Embryonic facial prominence (tissue), 1 donor: ENCODE results near the gene STK39.
"Not testable (repeated sequence)": the region's sequence is repeated elsewhere in the genome, so short reads cannot be mapped to it uniquely, and the experiment has no call there.

Experiments used
- DNase-seq: peaks from one replicate; pipeline ENCODE4 v3.0.0-alpha.2; 2016; ENCODE audit errors: extremely low spot score

The STK39 gene

DNA sequence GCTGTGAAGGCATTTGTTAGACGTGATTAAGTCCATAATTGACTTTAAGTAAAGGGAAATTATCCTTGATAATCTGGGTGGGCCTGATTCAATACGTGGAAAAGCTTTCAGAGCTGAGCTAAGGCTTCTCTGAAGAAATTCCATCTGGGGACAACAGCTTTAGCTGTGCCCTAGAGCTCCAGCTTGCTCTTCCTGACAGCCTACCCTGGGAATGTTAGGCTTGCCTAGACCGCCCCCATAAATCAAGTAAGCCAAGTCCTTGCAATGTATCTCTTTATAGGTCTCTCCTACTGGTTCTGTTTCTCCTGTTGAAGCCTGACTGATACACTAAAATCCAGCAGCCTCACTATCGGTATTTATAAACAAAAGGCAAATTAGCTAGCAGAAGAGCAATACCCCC is 160.0 kb downstream of the STK39 start:
- DNase-seq = no peak

DNA sequence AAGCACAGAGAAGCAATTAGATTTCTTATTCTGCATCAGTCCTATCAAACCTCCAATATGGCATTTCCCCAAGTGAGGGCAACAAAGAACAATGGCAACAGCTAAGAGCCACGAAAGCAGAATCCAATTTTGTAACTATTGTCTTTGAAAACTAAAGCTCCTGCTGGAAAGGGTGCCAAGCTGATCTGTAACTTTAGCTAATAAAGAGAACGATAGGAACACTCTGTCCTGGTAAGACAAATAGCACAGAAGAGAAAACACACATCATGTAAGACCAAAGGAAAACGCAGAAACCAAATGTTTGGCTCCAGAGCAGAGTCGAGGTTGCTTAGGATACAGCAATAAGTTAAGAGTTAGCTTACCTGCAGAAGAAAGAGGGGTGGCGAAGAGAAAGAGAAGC is 160.5 kb downstream of the STK39 start:
- no peak for DNase-seq

DNA sequence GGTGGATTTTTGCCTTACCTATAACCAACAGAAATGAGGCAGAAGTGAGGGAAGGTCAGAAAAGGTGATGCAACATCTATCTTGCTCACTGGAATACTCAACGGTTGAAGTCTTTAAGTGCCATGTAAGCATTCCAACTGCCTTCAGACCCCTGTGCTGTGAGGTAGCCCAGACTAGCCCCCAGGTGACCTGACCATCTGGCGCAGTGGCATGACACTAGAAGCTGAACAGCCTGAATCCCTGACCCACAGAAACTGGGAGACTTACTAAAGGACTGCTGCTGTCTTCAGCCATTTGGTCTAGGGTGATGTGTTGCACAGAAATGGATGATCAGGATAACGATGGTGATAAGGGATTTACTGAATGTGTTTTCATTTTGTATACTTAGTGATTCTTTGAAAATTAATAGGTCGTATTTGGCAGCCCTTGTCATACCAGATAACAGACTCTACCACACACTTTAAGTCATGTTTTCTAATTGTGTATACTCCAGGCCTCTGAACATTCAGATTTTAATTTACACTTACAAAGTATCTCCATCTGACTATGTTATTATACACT is 161.5 kb downstream of the STK39 start:
- no peak for DNase-seq

DNA sequence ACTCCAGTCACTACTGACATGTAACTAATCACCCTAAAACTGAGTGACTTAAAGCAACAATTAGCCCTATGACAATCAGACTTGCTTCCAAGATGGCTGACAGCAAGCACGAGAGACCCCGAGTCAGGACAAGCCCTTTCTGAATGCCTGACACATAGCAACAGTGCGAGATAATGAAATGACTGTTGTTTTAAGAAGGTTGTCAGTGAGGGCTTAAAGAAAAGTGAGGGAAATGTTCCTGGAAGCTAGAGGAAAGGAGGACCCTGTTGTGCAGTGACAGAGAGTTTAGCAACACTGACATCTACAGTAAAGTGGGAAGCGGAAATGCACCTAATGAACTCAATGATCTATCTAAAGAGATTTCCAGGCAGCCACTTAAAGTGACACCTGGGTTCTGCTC is 163.1 kb downstream of the STK39 start:
- no peak for DNase-seq

DNA sequence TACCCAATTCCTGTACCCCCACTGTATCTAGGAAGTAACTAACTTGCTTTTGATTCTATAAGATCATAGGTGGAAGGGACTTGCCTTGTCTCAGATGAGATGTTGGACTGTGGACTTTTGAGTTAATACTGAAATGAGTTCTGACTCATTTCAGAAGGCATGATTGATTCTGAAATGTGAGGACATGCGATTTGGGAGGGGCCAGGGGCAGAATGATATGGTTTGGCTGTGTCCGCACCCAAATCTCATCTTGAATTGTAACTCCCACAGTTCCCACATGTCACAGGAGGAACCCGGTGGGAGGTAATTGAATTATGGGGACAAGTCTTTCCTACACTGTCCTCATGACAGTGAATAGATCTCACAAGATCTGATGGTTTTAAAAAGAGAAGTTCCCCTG is 165.9 kb downstream of the STK39 start:
- not testable (repeated sequence) for DNase-seq

DNA sequence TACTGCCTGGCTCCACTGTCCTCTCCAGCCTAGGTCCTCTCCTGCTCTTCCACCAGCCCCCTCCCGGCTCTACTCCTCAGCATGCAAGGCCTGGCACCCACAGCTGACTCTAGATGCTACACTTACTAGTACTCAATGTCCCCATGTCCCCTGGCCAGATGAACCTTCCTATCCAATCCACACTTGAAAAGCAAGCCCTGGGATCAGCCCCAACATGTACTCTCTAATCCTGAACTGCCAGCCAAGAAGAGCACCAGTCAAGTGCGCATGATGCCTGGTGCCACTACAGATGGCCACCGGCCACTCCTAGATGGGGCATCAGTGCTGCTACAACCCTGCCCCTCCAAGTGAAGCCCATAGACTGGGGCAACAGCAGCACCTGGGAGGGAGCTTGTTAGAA is 168.2 kb downstream of the STK39 start:
- DNase-seq = no peak

DNA sequence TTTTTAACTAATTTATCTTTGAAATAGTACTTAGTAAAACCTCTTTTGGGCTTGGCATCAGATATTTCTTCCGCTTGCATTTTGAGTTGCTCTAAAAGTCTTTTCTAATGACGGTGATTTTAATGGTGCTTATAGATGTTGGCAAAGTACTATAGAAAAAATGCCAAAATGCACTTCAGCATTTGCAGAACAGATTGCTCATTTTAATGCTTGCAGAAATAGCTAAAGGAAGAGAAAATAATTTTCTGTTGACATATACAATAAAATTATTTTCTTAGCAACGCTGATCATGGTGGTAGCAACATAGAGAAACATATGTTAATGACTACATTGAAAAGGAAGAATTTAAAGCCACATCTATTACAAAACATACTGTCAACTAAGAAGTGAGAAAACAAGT is 170.7 kb downstream of the STK39 start:
- no peak for DNase-seq

DNA sequence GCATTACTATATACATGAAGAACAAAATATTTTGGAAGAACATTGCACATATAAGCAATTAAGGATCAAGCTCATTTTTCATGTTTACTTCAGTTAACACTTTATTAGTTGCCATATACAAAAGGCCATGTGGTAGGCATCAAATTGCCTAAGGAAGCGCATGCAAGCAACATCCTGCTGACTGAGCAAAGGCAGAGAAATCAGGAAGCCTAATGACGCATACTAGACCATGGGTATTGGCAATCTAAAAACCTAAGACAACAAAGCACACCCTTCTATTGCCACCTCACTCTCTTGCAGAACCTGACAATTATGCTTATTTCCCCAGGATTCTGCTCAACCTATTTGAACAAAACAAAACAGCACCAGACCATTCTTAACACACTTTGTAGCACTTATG is 171.9 kb downstream of the STK39 start:
- no peak for DNase-seq

DNA sequence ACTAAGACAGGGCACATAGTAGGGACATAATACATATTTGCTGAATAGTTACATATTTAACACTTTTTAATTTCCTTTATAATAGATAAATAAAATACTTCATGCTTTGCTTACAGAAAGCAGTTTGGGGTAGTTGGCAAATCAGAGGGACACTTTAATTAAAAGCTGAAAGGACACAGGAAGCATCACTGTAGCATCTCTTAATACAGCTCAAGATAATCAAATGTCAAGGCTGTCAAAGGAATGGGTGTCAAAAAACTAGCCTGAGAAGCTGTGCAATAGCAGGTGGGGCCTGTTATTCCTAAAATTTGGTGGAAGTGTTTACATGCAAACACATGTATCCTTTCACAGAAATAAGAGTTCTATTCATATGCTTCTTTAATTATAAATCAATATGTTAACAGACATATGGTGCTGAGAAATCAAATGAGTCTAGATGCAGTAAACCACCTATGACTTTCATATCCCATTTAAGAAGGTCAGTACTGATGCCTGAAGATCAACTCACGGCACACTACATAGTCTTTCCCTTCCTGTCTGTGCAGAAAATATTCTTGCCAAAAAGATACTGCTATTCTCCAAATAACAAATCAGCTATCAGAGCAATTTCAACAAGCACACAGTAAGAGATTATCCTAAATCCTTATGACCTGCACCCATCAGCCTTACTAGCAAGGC is 174.6 kb downstream of the STK39 start:
- DNase-seq = no peak

DNA sequence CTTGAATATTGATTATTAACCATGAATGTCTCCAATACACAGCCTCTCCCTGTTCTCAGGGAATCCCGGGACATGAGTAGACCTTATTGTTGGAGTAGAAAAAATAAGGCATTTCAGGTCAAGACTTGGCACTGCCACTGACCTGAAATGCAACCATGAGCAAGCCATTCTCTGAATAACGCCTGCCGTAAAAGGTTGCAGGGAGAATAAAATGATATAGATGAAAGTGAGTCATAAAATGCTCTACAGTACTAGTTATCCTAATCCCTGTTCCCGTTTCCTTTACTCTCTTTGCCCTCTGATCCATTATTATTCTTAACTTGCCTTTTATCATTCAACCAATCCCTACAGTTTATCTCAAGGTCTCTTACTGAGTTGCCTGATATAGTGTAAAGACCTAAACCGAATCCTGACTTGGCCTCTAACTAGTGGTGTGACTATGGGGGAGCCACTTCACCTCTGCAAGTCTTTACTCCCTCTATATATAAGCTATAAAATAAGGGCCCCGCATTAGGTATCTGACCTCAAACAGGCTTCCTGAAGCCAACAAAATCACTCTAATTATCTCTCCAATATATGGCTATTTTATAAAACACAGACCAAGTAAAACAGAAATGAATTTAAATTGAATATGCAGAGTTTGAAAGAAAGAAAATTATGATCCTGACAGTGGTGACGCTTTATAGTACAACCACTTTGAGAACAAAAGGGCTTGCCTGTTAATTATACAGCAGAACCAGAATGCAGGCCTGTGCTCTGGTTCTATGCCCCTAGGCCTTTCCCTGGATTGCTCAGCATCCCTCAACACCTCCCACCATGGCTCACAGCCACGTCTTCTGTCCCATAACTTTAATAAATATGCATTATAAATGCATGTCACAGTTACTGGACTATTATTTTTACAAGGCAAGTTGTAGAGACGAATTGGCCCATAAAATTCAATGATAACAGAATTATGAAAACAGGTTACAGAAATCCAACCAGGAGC is 183.1 kb downstream of the STK39 start:
- DNase-seq = no peak

DNA sequence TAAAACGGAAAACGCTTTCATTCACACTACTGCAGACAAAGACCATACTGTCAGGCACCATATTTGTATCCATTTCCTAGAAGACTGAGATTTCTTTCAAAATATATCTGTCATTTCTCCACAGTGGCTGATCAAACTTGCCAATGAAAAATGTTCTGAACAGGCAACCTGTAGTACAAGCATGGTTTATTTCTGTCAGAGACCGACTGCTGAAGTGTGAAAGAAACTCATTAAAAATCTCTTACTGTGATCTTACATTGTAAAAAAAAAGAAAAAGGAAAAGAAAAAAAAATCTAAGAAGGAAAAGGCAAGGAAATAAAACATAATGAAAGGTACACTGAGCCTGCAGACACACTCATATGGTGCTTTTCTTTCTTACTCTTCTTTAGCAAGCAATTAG is 184.5 kb downstream of the STK39 start:
- no peak for DNase-seq

DNA sequence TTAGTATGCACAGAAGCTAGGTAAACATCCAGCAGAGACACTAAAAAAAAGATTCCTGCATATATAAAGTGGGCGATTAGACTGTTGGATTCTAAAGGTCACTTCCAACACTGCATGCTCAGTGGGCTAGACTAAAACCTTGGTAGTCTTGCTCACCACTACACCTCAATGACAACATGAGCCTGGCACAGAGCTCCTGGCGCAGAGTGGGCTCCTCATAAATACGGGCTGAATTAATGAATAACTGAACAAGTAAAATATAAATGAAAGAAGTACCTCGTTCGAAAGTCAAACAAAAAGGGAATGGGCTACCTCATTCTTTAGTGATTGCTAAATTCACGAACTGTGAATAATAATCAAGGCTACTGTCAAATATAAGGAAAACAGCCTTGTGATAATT is 185.3 kb downstream of the STK39 start:
- DNase-seq = no peak

DNA sequence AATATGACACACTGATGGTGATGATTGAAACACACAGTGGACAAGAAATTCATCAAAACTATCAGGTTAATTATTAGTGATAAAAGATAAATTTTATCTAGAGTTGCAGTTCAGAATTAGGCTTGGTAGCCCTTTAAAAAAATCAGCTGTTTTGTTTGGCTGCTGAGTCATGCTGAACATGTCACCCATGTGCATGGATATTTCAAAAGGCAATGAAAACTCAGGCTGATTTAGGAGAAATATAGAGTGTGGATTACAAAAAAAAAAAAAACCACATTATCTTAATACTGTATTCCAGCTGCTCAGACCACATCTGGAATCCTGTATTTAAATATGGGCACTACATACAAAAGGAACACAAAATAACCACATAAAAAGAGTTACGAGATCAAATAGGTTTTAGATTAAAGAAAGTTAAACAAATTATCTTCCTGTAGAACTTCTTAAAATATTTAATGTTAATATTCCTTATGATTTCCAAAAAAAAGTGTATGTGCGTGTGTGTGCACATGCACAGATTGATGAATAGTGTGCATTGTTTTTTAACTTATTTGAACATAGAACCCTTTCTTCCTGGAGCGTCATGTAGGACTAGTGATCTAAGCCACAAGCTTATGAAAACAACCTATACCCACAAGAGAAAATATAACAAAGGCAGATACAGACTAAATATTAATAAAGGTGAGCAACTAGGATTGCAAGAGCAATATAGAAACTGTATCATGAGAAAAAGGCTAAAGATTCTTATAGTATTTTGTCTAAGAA is 186.2 kb downstream of the STK39 start:
- DNase-seq = no peak

DNA sequence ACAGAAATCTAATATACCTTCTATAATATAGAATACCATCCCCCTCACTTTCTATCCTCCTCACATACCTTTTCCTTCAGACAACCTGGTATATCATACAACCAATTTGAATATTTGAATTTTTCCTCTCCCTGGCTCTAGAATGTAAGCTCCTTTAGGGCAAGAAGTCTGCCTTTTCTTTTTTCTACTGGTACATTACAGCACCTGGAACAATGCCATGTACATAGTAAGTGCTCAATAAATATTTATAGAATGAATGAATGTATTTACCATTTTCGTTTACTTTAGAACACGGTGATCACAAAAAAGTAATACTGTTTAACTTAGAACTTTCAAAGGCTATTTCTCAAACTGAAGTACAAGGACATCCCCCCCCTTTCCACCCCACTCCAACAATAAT is 187.6 kb downstream of the STK39 start:
- no peak for DNase-seq

DNA sequence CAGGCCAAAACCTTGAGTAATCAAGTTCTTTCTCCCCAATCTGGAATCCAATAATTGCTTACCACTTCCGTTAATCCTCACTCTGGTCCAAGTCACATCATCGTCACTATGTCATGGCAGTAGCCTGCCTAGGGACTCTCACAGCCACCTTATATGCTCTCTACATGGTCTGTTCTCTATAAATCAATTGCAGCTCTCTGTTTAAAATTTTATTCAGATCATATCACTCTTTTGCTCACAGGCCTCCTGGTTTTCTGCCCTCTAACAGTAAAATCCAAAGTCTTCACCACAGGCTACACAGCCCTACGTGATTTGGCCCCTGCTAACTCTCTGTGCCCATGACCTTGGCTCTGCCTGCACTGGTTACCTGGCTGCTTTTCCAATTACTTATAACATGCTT is 188.7 kb downstream of the STK39 start:
- no peak for DNase-seq

DNA sequence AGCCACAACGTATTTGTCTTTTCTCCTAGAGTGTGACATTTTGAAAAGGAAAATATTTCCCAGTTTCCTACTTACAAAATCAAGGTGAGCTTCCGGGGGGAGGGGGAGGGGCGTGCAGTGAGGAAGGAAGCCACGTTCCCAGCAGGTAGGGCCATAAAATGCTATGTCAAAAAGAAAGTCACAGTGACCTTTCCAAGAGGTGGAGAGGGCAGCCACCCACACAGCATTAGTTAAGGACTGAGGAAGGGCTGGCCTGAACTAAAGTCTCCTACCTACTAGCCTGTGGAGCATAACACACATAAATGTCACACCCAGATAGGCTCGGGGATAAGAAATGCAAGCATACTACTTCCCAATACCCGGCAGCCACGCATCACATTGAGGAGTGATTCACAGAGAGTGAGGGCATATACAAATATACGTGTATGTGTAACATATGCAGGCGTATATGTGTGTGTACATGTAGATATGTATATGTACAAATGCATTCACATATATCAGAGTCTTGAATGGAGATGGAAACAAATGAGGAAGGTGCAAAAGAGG is 191.1 kb downstream of the STK39 start:
- DNase-seq = no peak

DNA sequence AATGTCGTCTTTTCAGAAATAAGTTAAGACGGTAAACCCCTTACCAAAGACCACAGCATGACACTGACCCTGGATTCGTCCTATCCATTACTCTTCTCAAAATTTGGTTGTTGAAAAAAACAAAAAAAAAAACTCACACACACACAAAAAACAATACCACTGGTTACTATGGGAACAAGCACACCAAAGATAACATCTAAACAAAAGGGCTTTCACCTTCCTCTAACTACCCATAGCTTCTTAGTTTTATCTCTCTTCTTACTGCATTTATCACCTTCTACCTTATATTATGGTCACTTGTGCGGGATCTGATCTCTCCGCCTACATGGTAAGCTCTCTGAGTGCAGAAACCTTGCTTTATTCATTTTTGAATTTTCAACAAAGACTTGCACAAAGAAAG is 192.7 kb downstream of the STK39 start:
- no peak for DNase-seq

DNA sequence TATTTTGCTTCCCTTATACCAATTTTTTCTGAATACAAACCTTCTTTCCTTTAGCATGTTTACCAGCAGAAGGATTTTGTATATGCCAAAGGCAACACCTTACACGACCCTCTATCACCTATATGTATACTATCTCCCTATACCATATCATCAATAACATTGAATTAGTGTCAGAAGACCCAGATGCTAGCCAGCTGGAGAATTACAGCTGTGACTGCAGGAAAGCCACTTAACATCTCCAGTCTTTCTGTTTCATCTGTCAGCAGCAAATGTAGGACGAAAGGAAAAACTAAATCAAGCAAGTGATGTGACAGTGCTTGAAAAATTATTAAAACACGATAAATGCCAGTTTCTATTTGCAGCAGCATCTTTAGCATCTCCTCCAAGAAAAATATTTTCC is 193.7 kb downstream of the STK39 start:
- DNase-seq = no peak

DNA sequence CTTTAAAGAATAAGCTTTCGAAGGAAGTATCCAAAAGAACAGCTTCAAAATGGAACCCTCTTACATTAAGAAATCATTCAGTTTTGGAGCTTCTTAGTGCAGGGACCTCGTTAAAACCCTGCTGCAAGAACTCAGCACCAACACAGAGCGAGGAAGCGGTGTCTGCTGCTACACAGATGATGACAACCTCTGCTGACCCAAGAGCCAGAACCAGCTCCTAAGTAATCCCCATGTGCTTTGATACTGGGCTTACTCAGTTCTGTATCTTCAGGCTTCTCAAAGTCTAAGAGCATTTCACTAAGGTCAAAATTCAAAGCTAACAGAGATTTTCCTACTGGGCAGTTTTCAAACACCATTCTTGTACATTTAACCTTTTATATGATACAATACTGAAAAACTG is 194.6 kb downstream of the STK39 start:
- no peak for DNase-seq

DNA sequence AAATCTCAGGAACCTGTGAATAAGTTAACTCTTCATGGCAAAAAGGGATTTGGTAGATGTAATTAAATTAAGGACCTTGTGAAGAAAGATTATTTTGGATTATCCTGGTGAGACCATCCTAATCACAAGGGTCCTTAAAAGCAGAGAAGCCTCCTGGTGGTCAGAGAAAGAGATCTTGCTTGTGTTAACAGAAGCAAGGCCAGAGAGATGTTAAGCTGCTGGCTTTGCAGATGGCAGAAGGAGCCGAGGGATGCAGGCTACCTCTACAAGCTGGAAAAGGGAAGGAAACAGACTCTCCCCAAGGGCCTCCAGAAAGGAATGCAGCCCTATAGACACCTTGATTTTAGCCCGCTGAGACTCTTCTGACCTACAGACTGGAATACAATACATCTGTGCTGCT is 197.0 kb downstream of the STK39 start:
- no peak for DNase-seq

DNA sequence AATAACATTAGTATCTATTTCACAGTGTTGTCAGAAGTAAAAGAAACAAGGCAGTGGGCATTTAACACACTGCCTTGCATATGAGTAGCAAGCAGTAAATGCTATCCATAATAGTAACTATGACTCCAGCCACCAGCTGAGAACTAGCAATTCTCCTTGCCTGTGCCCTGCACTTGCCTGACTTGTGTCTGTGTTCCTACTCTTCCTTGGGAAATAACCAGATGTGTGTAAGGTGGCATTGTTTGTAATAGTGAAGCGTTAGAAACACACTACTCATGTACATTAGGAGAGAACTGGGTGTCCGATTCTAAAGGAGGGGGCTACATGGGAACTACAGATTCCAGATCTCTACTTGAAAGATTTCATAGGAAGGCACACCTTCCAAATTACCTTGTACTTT is 197.8 kb downstream of the STK39 start:
- no peak for DNase-seq
